ENCODE measurements around the gene SMAD7. TPM values are rescaled to one million over a fixed set of nuclear protein-coding genes. Genes with fewer than 3 reads are reported as not detected.

Gene SMAD7
- total RNA-seq, 2 donors from 2014 or later, result 55.1 to 98.1 TPM

- no peak for DNase-seq (ENCODE audit: low spot score)
- Histone ChIP-seq H3K27ac (no peak overlapping the region), H3K9me3 (no peaks in the 10 kb centered on the region), H3K27me3 (no peaks in the 10 kb centered on the region), H3K4me3 (no peak overlapping the region), H3K4me1 (peaks cover 0 to 30% of the 10 kb centered on the region in 2 donors), H3K36me3 (no peaks in the 10 kb centered on the region)
- TF ChIP-seq CTCF (IDR thresholded peaks at IDR 0.05), result no peak
Observed at GRCh38 chr18:48889981-48890762, 60.6 kb downstream of the SMAD7 start.

- no peak overlapping the region for H3K4me3 ChIP-seq
- no peak for TF ChIP-seq CTCF (IDR thresholded peaks at IDR 0.05)
- H3K27ac ChIP-seq, result no peak overlapping the region
- no peaks in the 10 kb centered on the region for H3K9me3 ChIP-seq
- H3K27me3 ChIP-seq, result no peaks in the 10 kb centered on the region
- peaks cover 0 to 30% of the 10 kb centered on the region in 2 donors for H3K4me1 ChIP-seq
- no peaks in the 10 kb centered on the region for H3K36me3 ChIP-seq
- peak; percentile 71 for DNase-seq (ENCODE audit: low spot score)
Observed at GRCh38 chr18:48889115-48889941, 61.4 kb downstream of the SMAD7 start.

GRCh38 chr18:48888773-48889080, 62.0 kb downstream of the SMAD7 start:
- Histone ChIP-seq H3K27ac (no peak overlapping the region), H3K4me1 (peaks cover 0 to 30% of the 10 kb centered on the region in 2 donors), H3K27me3 (no peaks in the 10 kb centered on the region), H3K4me3 (no peak overlapping the region), H3K36me3 (no peaks in the 10 kb centered on the region), H3K9me3 (no peaks in the 10 kb centered on the region)
- DNase-seq (ENCODE audit: low spot score), result no peak
- no peak for TF ChIP-seq CTCF (IDR thresholded peaks at IDR 0.05)

GRCh38 chr18:48887905-48888772, 62.6 kb downstream of the SMAD7 start:
- no peaks in the 10 kb centered on the region for H3K27me3 ChIP-seq
- no peak overlapping the region for H3K27ac ChIP-seq
- no peak overlapping the region for H3K4me3 ChIP-seq
- no peaks in the 10 kb centered on the region for H3K9me3 ChIP-seq
- no peak for DNase-seq (ENCODE audit: low spot score)
- H3K36me3 ChIP-seq, result no peaks in the 10 kb centered on the region
- no peak for TF ChIP-seq CTCF (IDR thresholded peaks at IDR 0.05)
- H3K4me1 ChIP-seq, result peaks cover 0 to 30% of the 10 kb centered on the region in 2 donors

GRCh38 chr18:48887294-48887904, 63.4 kb downstream of the SMAD7 start:
- H3K9me3 ChIP-seq, result no peaks in the 10 kb centered on the region
- H3K4me1 ChIP-seq, result peaks cover 0 to 30% of the 10 kb centered on the region in 2 donors
- no peaks in the 10 kb centered on the region for H3K27me3 ChIP-seq
- no peak for TF ChIP-seq CTCF (IDR thresholded peaks at IDR 0.05)
- H3K27ac ChIP-seq, result no peak overlapping the region
- no peak overlapping the region for H3K4me3 ChIP-seq
- H3K36me3 ChIP-seq, result no peaks in the 10 kb centered on the region
- DNase-seq (ENCODE audit: low spot score), result no peak
